Measurements from ENCODE around the gene SH3BP1.
"Not testable (repeated sequence)": the region's sequence is repeated elsewhere in the genome, so short reads cannot be mapped to it uniquely, and the experiment has no call there.

SH3BP1 gene, protein sequence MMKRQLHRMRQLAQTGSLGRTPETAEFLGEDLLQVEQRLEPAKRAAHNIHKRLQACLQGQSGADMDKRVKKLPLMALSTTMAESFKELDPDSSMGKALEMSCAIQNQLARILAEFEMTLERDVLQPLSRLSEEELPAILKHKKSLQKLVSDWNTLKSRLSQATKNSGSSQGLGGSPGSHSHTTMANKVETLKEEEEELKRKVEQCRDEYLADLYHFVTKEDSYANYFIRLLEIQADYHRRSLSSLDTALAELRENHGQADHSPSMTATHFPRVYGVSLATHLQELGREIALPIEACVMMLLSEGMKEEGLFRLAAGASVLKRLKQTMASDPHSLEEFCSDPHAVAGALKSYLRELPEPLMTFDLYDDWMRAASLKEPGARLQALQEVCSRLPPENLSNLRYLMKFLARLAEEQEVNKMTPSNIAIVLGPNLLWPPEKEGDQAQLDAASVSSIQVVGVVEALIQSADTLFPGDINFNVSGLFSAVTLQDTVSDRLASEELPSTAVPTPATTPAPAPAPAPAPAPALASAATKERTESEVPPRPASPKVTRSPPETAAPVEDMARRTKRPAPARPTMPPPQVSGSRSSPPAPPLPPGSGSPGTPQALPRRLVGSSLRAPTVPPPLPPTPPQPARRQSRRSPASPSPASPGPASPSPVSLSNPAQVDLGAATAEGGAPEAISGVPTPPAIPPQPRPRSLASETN

DNA sequence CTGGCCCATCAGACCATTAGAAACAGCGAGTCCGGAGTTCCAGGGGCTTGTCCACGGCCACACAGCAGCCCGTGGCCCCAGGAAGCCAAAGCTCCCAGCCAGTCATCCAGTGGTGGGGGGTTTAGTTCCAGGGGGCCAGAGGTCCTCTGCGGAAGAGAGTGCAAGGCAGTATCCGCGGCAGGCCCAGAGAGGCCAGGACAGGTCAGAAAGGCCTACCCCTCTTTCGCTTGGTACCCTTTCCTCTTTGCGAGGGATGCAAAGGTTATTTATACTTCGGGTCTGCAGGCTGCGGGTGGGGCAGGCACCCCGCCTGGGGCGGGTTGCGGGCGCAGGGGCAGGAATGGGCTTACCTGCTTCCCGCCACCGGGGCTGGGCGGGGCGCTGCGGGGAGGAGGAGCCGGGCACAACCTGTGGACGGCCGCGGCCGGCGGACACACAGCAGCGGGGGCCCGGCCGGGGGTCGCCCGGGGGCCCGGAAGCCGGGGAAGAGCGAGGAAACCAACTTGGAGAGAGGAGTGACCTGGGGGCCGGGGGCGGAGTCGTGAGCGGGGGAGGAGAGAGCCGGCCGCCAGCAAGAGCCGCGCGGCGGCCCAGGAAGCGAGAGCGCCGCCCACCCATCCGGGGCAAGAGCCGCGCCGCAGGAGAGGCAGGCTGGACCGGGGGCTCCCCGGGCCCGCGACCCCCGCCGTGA, at the start of gene SH3BP1:
SH3BP1 (plus strand) TSS at position 600 of the 691 bp plus-strand sequence. CDS start 119 bp downstream, outside the sequence.
- H3K9me3 Mint-ChIP-seq = no peaks in the 10 kb centered on the region
- peaks cover 11% of the 10 kb centered on the region for H3K36me3 Mint-ChIP-seq
- H3K27ac Mint-ChIP-seq = peak within 1 kb of the TSS; percentile 88
- no peaks in the 10 kb centered on the region for H3K27me3 Mint-ChIP-seq
- DNase-seq (ENCODE audit: low spot score in 2 of 2) (no peak), ATAC-seq (ENCODE audit: low read depth) (peak; percentile 37)
- H3K4me1 Mint-ChIP-seq = peaks cover 48% of the 10 kb centered on the region
- peak within 1 kb of the TSS; percentile 92 for H3K4me3 Mint-ChIP-seq

DNA sequence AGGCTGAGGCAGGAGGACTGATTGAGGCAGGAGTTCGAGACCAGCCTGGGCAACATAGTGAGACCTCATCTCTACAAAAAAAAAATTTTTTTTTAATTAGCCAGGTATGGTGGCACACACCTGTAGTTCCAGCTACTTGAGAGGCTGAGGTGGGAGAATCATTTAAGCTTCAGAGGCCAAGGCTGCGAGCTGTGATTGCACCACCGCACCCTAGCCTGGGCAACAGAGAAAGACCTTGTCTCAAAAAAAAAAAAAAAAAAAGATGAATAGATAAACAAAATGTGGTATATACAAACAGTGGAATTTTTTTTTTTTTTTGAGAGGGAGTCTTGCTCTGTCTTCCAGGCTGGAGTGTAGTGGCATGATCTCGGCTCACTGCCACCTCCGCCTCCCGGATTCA, 48.4 kb upstream of the SH3BP1 start:
- peak overlapping the region; percentile 62 for H3K27ac Mint-ChIP-seq
- not testable (repeated sequence) for H3K4me1 Mint-ChIP-seq; H3K27me3 Mint-ChIP-seq; H3K36me3 Mint-ChIP-seq; DNase-seq (ENCODE audit: low spot score in 2 of 2); H3K4me3 Mint-ChIP-seq; H3K9me3 Mint-ChIP-seq; ATAC-seq (ENCODE audit: low read depth)

DNA sequence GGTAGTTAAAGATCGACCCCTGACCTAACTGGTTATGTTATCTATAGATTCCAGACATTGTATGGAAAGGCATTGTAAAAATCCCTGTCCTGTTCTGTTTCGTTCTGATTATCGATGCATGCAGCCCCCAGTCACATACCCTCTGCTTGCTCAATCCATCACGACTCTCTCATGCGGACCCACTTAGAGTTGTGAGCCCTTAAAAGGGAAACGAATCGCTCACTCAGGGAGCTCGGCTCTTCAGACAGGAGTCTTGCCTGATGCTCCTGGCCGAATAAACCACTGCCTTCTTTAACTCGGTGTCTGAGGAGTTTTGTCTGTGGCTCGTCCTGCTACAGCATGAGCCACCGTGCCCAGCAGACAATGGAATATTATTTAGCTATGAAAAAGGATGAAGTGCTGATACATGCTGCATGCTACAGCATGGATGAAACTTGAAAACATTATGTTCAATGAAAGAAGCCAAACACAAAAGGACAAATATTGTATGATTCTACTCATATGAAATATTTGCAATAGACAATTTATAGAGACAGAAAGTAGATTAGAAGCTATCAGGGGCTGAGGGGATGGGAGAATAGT, 47.6 kb upstream of the SH3BP1 start:
- no peak for ATAC-seq (ENCODE audit: low read depth)
- peaks cover 1% of the 10 kb centered on the region for H3K9me3 Mint-ChIP-seq
- H3K36me3 Mint-ChIP-seq = no peaks in the 10 kb centered on the region
- no peak overlapping the region for H3K27ac Mint-ChIP-seq
- H3K4me3 Mint-ChIP-seq = peak overlapping the region; percentile 78
- DNase-seq (ENCODE audit: low spot score in 2 of 2) = no peak
- peaks cover 4% of the 10 kb centered on the region for H3K4me1 Mint-ChIP-seq
- H3K27me3 Mint-ChIP-seq = peaks cover 8% of the 10 kb centered on the region

DNA sequence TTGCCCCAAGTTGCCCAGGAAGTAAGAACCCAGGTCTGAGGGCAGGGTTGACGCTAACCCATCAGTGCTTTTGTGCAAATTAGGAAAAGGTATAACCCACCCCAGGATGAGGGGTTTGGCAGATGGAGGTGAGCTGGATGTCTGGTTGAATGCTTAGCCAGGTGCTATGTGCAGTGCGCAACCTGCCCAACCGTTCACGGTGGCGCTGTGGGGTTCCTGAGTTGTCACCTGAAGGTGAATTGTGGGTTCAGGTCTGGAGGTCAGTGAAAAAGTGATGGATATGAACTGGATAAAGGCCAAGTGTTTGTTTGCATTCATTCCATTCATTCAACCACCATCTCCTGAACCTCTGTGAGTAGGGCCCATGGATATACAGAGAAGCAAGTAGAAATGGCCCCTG, 45.2 kb upstream of the SH3BP1 start:
- peaks cover 4% of the 10 kb centered on the region for H3K4me1 Mint-ChIP-seq
- H3K27me3 Mint-ChIP-seq = peaks cover 5% of the 10 kb centered on the region
- no peak overlapping the region for H3K27ac Mint-ChIP-seq
- ATAC-seq (ENCODE audit: low read depth) (no peak), DNase-seq (ENCODE audit: low spot score in 2 of 2) (no peak)
- H3K36me3 Mint-ChIP-seq = no peaks in the 10 kb centered on the region
- H3K9me3 Mint-ChIP-seq = peaks cover 1% of the 10 kb centered on the region
- H3K4me3 Mint-ChIP-seq = no peak overlapping the region

DNA sequence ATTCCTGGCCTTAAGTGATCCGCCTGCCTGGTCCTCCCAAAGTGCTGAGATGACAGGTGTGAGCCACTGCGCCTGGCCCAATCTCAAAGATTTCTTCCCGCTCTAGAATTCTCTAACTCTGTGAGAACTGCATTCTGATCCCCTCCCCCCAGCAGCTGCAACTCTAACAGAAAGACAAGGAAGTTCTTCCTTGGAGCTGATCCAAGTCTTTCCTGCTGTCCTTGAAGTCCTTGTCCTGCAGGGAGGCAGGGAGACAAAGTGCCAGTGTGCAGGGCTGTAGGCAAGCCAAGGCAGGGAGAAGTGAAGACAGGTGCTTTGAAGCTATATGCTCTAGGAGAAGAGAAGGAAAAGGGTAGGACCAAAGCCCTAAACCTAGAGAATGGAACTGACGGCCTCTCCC, 40.3 kb upstream of the SH3BP1 start:
- peaks cover 6% of the 10 kb centered on the region for H3K27me3 Mint-ChIP-seq
- peaks cover 7% of the 10 kb centered on the region for H3K4me1 Mint-ChIP-seq
- no peaks in the 10 kb centered on the region for H3K9me3 Mint-ChIP-seq
- ATAC-seq (ENCODE audit: low read depth) (no peak), DNase-seq (ENCODE audit: low spot score in 2 of 2) (no peak)
- no peaks in the 10 kb centered on the region for H3K36me3 Mint-ChIP-seq
- no peak overlapping the region for H3K4me3 Mint-ChIP-seq
- H3K27ac Mint-ChIP-seq = no peak overlapping the region

DNA sequence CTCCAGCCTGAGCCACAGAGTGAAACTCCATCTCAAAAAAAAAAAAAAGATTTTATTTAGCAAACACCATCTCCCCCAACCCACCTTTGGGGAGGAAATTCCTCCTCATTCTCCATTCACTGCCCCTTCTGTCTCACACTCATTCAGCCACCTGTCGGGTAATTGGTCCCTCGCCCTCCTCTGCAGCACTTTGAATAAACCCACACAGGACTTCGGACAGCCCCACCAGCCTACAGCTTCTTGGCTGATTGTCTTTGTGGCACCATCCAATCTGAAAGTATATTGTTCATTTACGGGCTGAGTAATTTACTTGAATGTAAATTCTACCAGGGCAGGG, 38.3 kb upstream of the SH3BP1 start:
- no peak overlapping the region for H3K4me3 Mint-ChIP-seq
- ATAC-seq (ENCODE audit: low read depth) = no peak
- H3K27ac Mint-ChIP-seq = no peak overlapping the region
- no peak for DNase-seq (ENCODE audit: low spot score in 2 of 2)
- H3K9me3 Mint-ChIP-seq = no peaks in the 10 kb centered on the region
- H3K4me1 Mint-ChIP-seq = peaks cover 7% of the 10 kb centered on the region
- no peaks in the 10 kb centered on the region for H3K36me3 Mint-ChIP-seq
- H3K27me3 Mint-ChIP-seq = peaks cover 8% of the 10 kb centered on the region

DNA sequence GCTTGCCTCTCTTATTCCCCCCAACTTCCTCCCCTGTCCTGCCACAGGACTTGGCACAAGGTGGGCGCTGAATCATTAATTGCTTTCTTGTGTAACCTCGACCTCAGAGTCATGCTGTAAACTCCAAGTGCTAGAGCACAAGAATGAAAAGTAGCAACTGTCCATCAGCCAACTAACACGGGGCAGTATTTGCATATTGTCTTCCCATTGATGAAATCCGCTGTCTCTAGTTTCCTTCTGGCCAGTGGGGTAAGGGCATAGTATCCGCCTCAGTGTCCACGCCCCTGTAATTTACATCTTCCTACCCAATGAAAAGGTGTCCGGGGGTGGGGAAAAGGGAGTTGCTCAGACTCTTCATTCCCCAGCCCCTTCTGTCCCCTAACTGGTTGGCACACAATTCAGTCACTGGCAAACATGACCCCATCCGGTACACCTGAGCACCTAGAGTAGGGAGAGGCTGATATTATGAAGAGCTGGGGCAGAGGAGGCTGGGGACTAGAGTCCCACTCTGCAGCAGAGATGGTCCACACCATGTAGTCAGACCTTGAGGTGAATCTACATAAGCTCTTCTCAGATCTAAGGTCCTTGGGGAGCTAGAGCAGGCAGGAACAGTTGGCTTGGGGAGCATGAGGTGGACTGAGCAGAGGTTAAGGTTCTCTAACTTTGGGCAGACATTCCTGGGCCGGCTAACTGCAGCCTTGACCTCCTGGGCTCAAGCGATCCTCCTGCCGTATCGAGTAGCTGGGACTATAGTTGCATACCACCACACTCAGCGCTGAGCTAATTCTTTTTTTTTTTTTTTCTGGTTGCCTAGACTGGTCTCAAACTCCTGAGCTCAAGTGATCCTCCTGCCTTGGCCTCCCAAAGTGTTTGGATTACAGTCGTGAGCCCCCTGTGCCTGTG, 37.7 kb upstream of the SH3BP1 start:
- ATAC-seq (ENCODE audit: low read depth) (peak; percentile 37), DNase-seq (ENCODE audit: low spot score in 2 of 2) (no peak)
- H3K4me3 Mint-ChIP-seq = no peak overlapping the region
- no peak overlapping the region for H3K27ac Mint-ChIP-seq
- no peaks in the 10 kb centered on the region for H3K9me3 Mint-ChIP-seq
- H3K36me3 Mint-ChIP-seq = no peaks in the 10 kb centered on the region
- peaks cover 8% of the 10 kb centered on the region for H3K27me3 Mint-ChIP-seq
- H3K4me1 Mint-ChIP-seq = peaks cover 7% of the 10 kb centered on the region

DNA sequence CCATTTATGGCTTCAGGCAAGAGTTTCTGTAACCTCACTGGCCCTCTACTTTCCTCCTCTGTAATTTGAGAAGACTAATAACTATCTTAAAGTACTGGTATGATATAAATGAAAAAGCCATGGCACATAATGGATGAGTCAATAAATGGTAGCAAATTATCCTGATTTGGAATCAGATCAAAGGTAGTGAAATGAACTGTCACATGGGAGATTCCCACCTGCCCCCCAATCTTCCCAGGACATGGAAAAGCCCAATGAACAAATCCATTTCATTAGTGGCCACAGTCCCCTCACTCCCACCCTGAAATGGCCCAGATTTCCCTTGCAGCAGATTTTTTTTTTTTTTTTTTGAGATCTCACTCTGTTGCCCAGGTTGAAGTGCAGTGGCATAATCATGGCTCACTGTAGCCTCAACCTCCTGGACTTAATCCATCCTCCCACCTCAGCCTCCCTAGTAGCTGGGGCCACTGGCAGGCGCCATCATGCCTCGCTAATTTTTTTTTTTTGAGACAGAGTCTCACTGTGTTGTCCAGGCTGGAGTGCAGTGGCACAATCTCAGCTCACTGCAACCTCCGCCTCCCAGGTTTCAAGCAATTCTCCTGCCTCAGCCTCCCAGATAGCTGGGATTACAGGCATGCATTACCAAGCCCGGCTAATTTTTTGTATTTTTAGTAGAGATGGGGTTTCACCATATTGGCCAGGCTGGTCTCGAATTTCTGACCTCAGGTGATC, 36.8 kb upstream of the SH3BP1 start:
- not testable (repeated sequence) for H3K4me1 Mint-ChIP-seq; DNase-seq (ENCODE audit: low spot score in 2 of 2); ATAC-seq (ENCODE audit: low read depth); H3K4me3 Mint-ChIP-seq; H3K27me3 Mint-ChIP-seq; H3K27ac Mint-ChIP-seq; H3K9me3 Mint-ChIP-seq; H3K36me3 Mint-ChIP-seq

DNA sequence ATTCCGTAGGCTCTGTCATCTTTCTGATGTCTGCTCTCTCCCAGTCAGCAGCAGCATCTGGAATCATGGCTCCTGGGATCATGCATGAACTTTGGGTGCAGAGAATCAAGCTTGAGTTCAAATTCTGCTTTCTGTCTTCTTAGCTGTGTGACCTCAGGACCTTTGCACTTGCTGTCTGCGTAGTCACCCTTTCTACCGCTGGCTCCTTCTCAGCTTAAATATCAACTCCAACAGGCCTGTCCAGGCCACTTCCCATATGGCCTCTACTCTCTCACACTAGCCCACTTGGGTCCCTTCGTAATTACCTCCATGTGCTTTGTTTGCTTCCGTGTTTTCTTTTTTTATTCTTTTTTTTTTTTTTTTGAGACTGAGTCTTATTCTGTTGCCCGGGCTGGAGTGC, 35.4 kb upstream of the SH3BP1 start:
- Mint-ChIP-seq H3K27me3 (peaks cover 8% of the 10 kb centered on the region), H3K36me3 (no peaks in the 10 kb centered on the region), H3K4me1 (peaks cover 13% of the 10 kb centered on the region), H3K27ac (no peak overlapping the region), H3K9me3 (no peaks in the 10 kb centered on the region), H3K4me3 (no peak overlapping the region)
- DNase-seq (ENCODE audit: low spot score in 2 of 2) (no peak), ATAC-seq (ENCODE audit: low read depth) (no peak)

DNA sequence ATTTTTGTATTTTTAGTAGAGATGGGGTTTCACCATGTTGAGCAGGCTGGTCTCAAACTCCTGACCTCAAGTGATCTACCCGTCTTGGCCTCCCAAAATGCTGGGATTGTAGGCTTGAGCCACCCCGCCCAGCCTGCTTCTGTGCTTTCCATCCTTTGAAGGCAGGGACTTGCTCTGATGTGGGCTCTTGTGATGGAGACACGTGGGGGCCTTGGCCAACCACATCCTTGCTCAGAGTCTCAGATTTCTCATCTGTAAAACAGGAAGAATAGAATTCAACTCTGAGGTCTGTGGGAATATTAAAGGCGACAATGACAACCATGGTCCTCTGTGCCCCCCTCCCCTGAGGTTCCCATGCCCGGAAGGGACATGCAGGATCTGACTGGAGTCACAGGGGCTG, 34.6 kb upstream of the SH3BP1 start:
- H3K9me3 Mint-ChIP-seq = no peaks in the 10 kb centered on the region
- ATAC-seq (ENCODE audit: low read depth) (no peak), DNase-seq (ENCODE audit: low spot score in 2 of 2) (no peak)
- H3K4me3 Mint-ChIP-seq = no peak overlapping the region
- H3K27ac Mint-ChIP-seq = no peak overlapping the region
- no peaks in the 10 kb centered on the region for H3K36me3 Mint-ChIP-seq
- peaks cover 6% of the 10 kb centered on the region for H3K27me3 Mint-ChIP-seq
- H3K4me1 Mint-ChIP-seq = peaks cover 18% of the 10 kb centered on the region

DNA sequence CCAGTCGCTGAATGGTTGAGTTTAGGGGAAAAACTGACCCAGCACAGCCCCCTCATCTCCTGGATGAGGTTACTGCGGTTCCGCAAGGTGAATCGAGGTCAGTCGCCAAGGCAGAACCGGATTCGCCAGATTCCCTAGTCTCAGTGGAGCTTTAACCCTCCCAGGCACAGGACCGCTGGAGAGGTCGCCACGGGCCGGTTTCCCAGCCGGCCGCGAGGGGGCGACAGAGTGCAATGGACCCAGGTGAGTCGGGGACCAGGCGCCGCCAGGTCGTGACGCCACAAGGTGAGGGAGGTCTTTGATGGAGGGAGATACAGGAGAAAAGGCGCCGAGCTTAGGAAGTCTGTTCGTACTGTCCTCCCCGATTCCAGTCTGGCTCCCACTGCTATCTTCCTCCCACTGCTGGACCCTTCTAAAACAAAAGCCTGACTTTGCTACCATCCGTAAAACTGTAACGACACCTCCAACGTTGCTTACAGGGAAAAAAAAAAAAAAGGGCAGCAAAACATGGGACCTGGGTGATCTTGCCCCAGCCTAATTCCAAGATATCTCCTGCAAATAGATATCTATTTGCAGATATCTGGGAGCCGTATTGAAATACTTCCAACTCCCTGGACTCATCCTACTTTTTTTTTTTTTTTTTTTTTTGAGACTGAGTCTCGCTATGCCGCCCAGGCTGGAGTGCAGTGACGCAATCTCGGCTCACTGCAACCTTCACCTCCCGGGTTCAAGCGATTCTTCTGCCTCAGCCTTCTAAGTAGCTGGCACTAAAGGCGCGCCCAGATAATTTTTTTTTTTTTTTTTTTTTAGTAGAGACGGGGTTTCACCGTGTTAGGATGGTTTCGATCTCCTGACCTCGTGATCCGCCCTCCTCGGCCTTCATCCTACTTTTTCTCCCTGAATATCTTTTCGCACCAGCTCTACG, 32.2 kb upstream of the SH3BP1 start:
- Mint-ChIP-seq H3K9me3 (no peaks in the 10 kb centered on the region), H3K4me3 (peak overlapping the region; percentile 86), H3K27ac (peak overlapping the region; percentile 98), H3K36me3 (no peaks in the 10 kb centered on the region), H3K4me1 (peaks cover 13% of the 10 kb centered on the region), H3K27me3 (peaks cover 4% of the 10 kb centered on the region)
- ATAC-seq (ENCODE audit: low read depth) = peak; percentile 28
- peak; percentile 90 to 96 for DNase-seq (ENCODE audit: low spot score in 2 of 2)

DNA sequence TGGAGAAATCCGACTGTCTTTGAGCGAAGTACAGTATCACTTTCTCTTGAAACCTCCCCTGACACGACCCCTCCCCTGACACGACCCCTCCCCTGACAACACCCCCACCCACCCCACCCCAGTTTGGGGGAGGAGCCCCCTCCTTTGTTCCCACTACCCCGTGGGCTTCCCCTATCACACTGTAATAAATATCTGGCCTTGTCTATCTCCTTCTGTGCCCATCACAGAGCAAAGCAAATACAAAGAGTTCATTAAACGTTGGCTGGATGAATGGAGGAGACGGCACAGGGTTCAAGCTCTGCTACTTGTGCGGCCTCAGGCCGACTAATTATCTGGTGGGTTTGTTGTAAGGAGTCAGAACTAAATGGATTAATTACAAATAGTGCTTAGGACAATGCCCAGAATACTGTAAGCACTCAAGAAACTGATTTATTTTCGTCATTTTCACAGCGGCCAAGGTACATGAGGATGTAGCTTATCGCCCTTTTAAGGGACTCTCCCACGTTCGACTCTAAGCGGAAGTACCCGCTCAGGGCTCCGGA, 31.5 kb upstream of the SH3BP1 start:
- Mint-ChIP-seq H3K36me3 (no peaks in the 10 kb centered on the region), H3K27me3 (peaks cover 4% of the 10 kb centered on the region), H3K9me3 (no peaks in the 10 kb centered on the region), H3K4me3 (peak overlapping the region; percentile 86), H3K4me1 (peaks cover 15% of the 10 kb centered on the region), H3K27ac (peak overlapping the region; percentile 98)
- ATAC-seq (ENCODE audit: low read depth) (peak; percentile 7), DNase-seq (ENCODE audit: low spot score in 2 of 2) (peak in 1 of 2 donors; percentile 39)

Measured in memory B cell (primary cell).